GM20000 (cell line): Measurements from ENCODE around the gene KLF5.
"Not testable (repeated sequence)": the region's sequence is repeated elsewhere in the genome, so short reads cannot be mapped to it uniquely, and the experiment has no call there.

Experiments
- DNase-seq: peaks from one replicate; pipeline ENCODE4 v3.0.0; 2012; ENCODE audit warnings: low spot score
- TF ChIP-seq, protein P1 (sequence below): IDR thresholded peaks from 2 replicates; pipeline ENCODE4 v1.5.1; 2012; ENCODE audit warnings: mild to moderate bottlenecking, control low read depth; ENCODE audit errors: extremely low read depth, missing control alignments

KLF5 gene

DNA sequence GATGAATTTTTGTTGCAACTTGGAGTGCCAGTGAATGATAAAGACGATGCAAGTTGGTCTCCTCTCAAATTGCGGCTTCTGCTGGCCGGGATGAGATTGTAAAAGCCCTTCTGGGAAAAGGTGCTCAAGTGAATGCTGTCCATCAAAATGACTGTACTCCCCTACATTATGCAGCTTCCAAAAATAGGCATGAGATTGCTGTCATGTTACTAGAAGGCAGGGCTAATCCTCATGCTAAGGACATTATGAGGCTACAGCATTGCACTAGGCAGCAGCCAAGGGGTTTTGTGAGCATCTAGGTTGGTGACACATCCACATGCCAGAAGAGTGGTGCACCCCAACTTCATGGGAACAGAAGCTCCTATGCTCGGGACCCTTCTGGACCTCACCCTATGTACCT lies 22.2 kb upstream of the KLF5 start:
- DNase-seq, result no peak
- TF ChIP-seq, protein P1, sequence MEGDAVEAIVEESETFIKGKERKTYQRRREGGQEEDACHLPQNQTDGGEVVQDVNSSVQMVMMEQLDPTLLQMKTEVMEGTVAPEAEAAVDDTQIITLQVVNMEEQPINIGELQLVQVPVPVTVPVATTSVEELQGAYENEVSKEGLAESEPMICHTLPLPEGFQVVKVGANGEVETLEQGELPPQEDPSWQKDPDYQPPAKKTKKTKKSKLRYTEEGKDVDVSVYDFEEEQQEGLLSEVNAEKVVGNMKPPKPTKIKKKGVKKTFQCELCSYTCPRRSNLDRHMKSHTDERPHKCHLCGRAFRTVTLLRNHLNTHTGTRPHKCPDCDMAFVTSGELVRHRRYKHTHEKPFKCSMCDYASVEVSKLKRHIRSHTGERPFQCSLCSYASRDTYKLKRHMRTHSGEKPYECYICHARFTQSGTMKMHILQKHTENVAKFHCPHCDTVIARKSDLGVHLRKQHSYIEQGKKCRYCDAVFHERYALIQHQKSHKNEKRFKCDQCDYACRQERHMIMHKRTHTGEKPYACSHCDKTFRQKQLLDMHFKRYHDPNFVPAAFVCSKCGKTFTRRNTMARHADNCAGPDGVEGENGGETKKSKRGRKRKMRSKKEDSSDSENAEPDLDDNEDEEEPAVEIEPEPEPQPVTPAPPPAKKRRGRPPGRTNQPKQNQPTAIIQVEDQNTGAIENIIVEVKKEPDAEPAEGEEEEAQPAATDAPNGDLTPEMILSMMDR, result no peak

DNA sequence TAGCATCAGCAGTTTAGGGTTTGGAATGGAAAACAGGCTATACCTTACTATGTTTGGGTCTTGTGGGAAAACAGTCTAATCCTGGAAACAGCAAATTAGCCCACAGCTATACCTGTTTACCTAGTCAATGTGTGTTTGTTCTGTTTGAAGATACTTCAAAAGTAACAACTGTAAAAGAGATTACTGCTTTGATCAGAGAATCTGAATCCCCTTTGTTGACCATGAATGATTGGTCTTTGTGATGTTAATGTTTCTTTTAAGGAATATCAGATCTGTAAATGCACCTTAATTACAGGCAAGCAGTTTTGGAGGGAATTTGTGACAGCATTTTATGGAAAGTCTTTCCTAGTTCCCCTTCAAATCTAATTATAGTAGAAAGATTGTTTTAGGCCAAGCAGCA lies 20.7 kb upstream of the KLF5 start:
- TF ChIP-seq, protein P1, result no peak
- no peak for DNase-seq

DNA sequence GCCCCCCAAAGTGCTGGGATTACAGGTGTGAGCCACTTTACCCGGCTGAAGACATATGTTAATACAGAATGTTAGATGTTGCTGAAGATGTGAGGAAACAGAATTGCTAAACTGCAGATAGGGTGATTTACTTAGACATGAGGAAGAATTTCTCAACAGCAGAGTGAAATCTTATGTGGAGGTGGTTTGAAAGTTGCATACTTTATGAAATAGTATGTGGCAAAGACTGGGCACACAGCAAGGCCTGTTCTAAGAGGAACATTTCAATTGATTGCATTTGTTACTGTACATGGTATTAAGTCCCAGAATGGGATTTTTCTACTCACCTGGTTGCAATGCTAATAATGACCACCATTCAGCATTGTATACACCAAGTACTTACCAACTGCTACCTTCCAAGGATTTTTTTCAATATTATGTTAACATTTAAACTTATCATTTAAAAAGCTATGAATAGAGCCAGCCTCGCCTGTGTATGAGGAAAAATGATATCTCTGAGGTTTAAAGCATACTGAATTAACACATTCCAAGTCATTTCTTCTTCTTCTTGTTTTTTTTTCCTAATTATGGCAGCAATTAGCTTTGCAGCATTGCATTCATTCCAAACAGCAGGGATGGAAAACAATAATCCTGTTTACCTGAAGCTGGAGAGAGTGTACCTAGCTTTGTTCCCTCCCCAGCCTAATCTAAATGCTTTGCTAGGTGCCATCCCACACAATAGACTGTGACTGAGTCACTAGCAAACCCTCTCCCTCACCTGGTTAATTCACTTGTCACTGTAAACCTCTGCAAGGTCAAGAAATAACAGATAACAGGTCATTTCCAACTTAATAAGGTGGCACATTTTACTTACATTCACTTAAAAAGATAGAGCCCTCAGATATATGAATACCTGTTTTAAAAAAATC lies 19.4 kb upstream of the KLF5 start:
- no peak for DNase-seq
- TF ChIP-seq, protein P1, result no peak

DNA sequence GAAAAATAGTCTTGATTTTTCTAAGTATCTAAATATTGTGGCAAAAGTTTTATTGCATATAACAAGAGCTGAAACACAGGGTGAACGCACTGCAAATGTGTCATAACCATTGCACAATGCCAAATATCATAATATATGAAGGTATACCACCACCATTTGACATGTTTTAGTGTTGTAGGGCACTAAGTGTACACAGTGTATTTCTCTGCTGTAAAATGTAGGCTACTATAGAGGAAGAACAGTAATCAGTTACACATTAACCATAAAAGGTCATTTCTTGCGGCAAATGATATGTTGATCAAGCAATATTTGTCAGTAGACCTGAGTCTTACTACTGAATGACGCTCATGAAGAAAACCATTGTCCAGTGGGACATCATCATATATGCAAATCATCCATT lies 18.3 kb upstream of the KLF5 start:
- no peak for DNase-seq

DNA sequence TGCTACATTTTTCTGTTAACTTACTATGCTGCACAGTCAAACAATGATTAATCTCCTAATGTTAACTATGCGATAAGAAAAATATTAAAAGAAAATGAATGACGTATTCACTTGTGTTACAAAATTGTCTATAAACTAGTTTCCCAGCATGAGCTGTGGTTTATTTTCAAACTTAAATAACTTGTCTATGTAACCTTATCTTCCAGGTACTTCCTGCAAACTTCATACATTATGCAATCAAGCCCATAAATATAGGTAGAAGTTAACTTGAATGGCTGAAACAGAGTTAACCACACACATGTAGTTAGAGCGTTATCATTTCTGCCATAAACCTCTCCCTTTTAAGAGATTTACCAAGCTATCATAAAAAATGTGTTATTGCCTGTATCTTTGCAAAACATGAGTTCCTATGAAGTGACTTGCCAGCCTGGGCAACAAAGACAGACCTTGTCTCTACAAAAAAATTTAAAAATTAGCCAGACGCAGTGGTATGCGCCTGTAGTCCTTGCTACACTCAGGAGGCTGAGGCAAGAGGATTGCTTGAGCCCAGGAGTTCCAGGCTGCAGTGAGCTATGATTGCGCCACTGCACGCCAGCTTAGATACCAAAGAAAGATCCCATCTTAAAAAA lies 17.7 kb upstream of the KLF5 start:
- no peak for DNase-seq
- TF ChIP-seq, protein P1, result no peak

More for the DNA sequence above, 18.3 kb upstream of the KLF5 start:
- TF ChIP-seq, protein P1, result no peak

DNA sequence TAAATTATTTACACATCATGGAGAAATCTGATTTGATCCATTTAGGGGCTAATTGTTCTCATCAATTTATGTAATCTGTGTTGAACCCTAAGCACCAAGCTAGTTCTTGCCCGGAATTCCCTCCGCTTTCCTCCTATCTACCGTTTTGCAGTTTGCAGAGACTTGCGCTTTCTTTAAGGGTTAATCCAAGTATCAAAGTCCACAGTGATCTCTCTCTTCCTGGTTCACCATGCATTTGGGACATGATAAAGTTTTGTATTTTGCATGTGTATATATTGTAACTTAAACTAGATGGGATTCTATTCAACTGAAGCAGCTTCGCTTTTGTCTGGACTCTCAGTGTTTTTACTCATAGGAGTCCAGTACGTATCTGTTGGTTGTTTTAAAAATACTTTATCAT lies 13.8 kb upstream of the KLF5 start:
- DNase-seq, result no peak
- TF ChIP-seq, protein P1, result no peak

DNA sequence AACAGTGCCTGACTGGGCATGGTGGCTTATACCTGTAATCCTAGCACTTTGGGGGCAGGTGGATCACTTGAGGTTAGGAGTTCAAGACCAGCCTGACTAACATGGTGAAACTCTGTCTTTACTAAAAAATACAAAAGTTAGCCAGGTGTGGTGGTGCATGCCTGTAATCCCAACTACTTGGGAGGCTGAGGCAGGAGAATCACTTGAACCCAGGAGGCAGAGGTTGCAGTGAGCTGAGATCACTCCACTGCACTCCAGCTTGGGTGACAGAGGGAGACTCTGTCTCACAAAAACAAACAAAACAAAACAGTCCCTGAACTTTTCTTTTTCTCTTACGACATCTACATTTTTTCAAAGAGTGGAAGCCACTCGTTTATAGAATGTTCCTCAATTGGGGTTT lies 10.2 kb upstream of the KLF5 start:
- not testable (repeated sequence) for DNase-seq

DNA sequence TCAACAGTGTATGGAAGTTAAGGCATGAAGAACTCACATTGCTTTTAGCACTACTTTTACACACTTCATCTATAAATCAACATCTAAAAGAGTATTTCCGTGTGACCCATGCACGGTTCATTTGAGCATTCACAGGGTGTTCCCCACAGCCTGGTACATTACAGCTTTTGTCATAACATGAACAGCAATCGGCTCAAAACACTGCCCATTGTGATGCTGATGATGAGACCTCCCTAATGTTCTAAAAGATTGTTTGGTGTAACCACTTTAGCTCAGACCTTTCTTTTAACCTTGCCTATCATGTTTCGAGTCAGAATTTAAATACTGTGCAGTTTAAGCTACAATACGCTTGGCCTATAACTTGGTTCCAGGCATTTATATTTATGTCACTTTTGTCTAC lies 4.1 kb upstream of the KLF5 start:
- TF ChIP-seq, protein P1, result no peak
- no peak for DNase-seq
